Ectodermal cell (in vitro differentiated cells): ENCODE data around the gene FREM2.

Experiments used
- H3K27ac ChIP-seq: 2 replicates; pipeline ENCODE4 v1.7.0; 2013; ENCODE audit warnings: mild to moderate bottlenecking, low read depth, low read length; ENCODE audit not compliant: insufficient read depth, poor library complexity, severe bottlenecking
- H3K27me3 ChIP-seq: 2 replicates; pipeline ENCODE4 v1.7.0; 2013; ENCODE audit warnings: mild to moderate bottlenecking, low read length; ENCODE audit not compliant: insufficient read depth, control insufficient read depth, poor library complexity, severe bottlenecking
- H3K36me3 ChIP-seq: one replicate; pipeline ENCODE4 v1.7.0; 2013; ENCODE audit warnings: low read length; ENCODE audit not compliant: control insufficient read depth, insufficient read depth
- H3K4me1 ChIP-seq: one replicate; pipeline ENCODE4 v1.7.0; 2013; ENCODE audit warnings: low read length; ENCODE audit not compliant: control insufficient read depth, insufficient read depth
- H3K4me3 ChIP-seq: 2 replicates; pipeline ENCODE4 v1.7.0; 2013; ENCODE audit warnings: low read depth, low read length, control low read depth; ENCODE audit not compliant: insufficient read depth
- H3K9me3 ChIP-seq: 2 replicates; pipeline ENCODE4 v1.7.0; 2013; ENCODE audit warnings: mild to moderate bottlenecking, low read length, moderate library complexity; ENCODE audit not compliant: control insufficient read depth
- WGBS, 2 experiments: methylation state at CpG; one replicate each; pipeline ENCODE4 v1.1.7; 2013; ENCODE audit warnings: missing lambda C conversion rate in 2 of 2; 5-methylcytosine and 5-hydroxymethylcytosine counted together

Gene FREM2

GRCh38 chr13:38687246-38688229 is 661 bp downstream of the FREM2 start:
- Histone ChIP-seq H3K36me3 (no peaks in the 10 kb centered on the region), H3K27me3 (peaks cover 23% of the 10 kb centered on the region), H3K4me3 (peak overlapping the region; percentile 62), H3K4me1 (no peaks in the 10 kb centered on the region), H3K27ac (peak overlapping the region; percentile 9), H3K9me3 (no peaks in the 10 kb centered on the region)
- WGBS, 2 experiments = 2% methylated on average over 80 of the region's 80 CpGs

- no peak overlapping the region for H3K27ac ChIP-seq
- no peak overlapping the region for H3K4me3 ChIP-seq
- H3K36me3 ChIP-seq = no peaks in the 10 kb centered on the region
- WGBS, 2 experiments = 94 to 96% methylated on average over 12 of the region's 12 CpGs
- H3K4me1 ChIP-seq = peaks cover 4% of the 10 kb centered on the region
- H3K9me3 ChIP-seq = no peaks in the 10 kb centered on the region
- H3K27me3 ChIP-seq = peaks cover 23% of the 10 kb centered on the region
Measured at GRCh38 chr13:38688674-38689073, 1.8 kb downstream of the FREM2 start.

GRCh38 chr13:38690231-38690630 is 3.4 kb downstream of the FREM2 start:
- peaks cover 23% of the 10 kb centered on the region for H3K27me3 ChIP-seq
- no peak overlapping the region for H3K4me3 ChIP-seq
- 90 to 97% methylated on average over 2 of the region's 2 CpGs for WGBS, 2 experiments
- peaks cover 4% of the 10 kb centered on the region for H3K4me1 ChIP-seq
- H3K27ac ChIP-seq = no peak overlapping the region
- no peaks in the 10 kb centered on the region for H3K36me3 ChIP-seq
- no peaks in the 10 kb centered on the region for H3K9me3 ChIP-seq

GRCh38 chr13:38693168-38693567 is 6.3 kb downstream of the FREM2 start:
- Histone ChIP-seq H3K36me3 (no peaks in the 10 kb centered on the region), H3K9me3 (no peaks in the 10 kb centered on the region), H3K27me3 (peaks cover 14% of the 10 kb centered on the region), H3K4me1 (peaks cover 4% of the 10 kb centered on the region), H3K27ac (no peak overlapping the region), H3K4me3 (no peak overlapping the region)
- WGBS, 2 experiments = 90 to 92% methylated on average over 2 of the region's 2 CpGs

GRCh38 chr13:38693641-38694040 is 6.8 kb downstream of the FREM2 start:
- WGBS, 2 experiments = 84 to 100% methylated on average over 2 of the region's 2 CpGs
- H3K4me3 ChIP-seq = no peak overlapping the region

GRCh38 chr13:38697197-38697596 is 10.3 kb downstream of the FREM2 start:
- no peak overlapping the region for H3K4me3 ChIP-seq
- no peaks in the 10 kb centered on the region for H3K36me3 ChIP-seq
- peaks cover 4% of the 10 kb centered on the region for H3K4me1 ChIP-seq
- H3K27ac ChIP-seq = no peak overlapping the region
- no peaks in the 10 kb centered on the region for H3K27me3 ChIP-seq
- 91 to 100% methylated on average over 1 of the region's 1 CpG for WGBS, 2 experiments
- H3K9me3 ChIP-seq = no peaks in the 10 kb centered on the region

More at GRCh38 chr13:38693641-38694040, 6.8 kb downstream of the FREM2 start:
- Histone ChIP-seq H3K27ac (no peak overlapping the region), H3K4me1 (peaks cover 4% of the 10 kb centered on the region), H3K9me3 (no peaks in the 10 kb centered on the region), H3K27me3 (peaks cover 9% of the 10 kb centered on the region), H3K36me3 (no peaks in the 10 kb centered on the region)

GRCh38 chr13:38697628-38698333 is 10.9 kb downstream of the FREM2 start:
- Histone ChIP-seq H3K4me1 (peaks cover 4% of the 10 kb centered on the region), H3K27me3 (no peaks in the 10 kb centered on the region), H3K36me3 (no peaks in the 10 kb centered on the region), H3K27ac (no peak overlapping the region), H3K9me3 (no peaks in the 10 kb centered on the region), H3K4me3 (no peak overlapping the region)
- WGBS, 2 experiments = 100% methylated on average over 1 to 2 of the region's 2 CpGs

GRCh38 chr13:38700051-38700450 is 13.2 kb downstream of the FREM2 start:
- H3K27me3 ChIP-seq = no peaks in the 10 kb centered on the region
- H3K9me3 ChIP-seq = no peaks in the 10 kb centered on the region
- no peaks in the 10 kb centered on the region for H3K4me1 ChIP-seq
- no peaks in the 10 kb centered on the region for H3K36me3 ChIP-seq
- H3K27ac ChIP-seq = no peak overlapping the region
- H3K4me3 ChIP-seq = no peak overlapping the region
- WGBS, 2 experiments = 95 to 99% methylated on average over 1 to 2 of the region's 2 CpGs

- Histone ChIP-seq H3K27me3 (no peaks in the 10 kb centered on the region), H3K4me1 (no peaks in the 10 kb centered on the region), H3K27ac (no peak overlapping the region), H3K9me3 (no peaks in the 10 kb centered on the region), H3K4me3 (no peak overlapping the region), H3K36me3 (no peaks in the 10 kb centered on the region)
- 91 to 100% methylated on average over 2 of the region's 2 CpGs for WGBS, 2 experiments
Measured at GRCh38 chr13:38702669-38703068, 15.8 kb downstream of the FREM2 start.

- Histone ChIP-seq H3K4me1 (no peaks in the 10 kb centered on the region), H3K4me3 (no peak overlapping the region), H3K27ac (no peak overlapping the region), H3K27me3 (no peaks in the 10 kb centered on the region), H3K36me3 (no peaks in the 10 kb centered on the region), H3K9me3 (no peaks in the 10 kb centered on the region)
- no CpG with 5 or more reads among the region's 1 CpG for WGBS, 2 experiments
Measured at GRCh38 chr13:38703255-38703654, 16.4 kb downstream of the FREM2 start.
